Epithelial cell of esophagus (primary cell): ENCODE measurements around the gene DCLK2.

ENCODE experiments used
- DNase-seq: peaks from one replicate; pipeline ENCODE4 v3.0.0; 2010; ENCODE audit warnings: low read depth
- H3K4me3 ChIP-seq: 2 replicates; pipeline ENCODE4 v1.5.1; 2011; ENCODE audit warnings: mild to moderate bottlenecking, low read length, control low read depth
- CTCF ChIP-seq: IDR thresholded peaks from 2 replicates; pipeline ENCODE4 v1.5.1; 2011; ENCODE audit warnings: low read depth, mild to moderate bottlenecking, low read length, control low read depth, inconsistent platforms; ENCODE audit not compliant: insufficient read depth; ENCODE audit errors: missing control alignments

Gene DCLK2

GRCh38 chr4:150280081-150280895 is 202.0 kb downstream of the DCLK2 start:
- no peak for TF ChIP-seq CTCF
- no peak overlapping the region for H3K4me3 ChIP-seq
- DNase-seq = peak; percentile 91

- H3K4me3 ChIP-seq = no peak overlapping the region
- no peak for TF ChIP-seq CTCF
- no peak for DNase-seq
Measured at GRCh38 chr4:150280975-150281374, 202.7 kb downstream of the DCLK2 start.

- DNase-seq = no peak
- no peak overlapping the region for H3K4me3 ChIP-seq
- TF ChIP-seq CTCF = no peak
Measured at GRCh38 chr4:150283689-150284088, 205.4 kb downstream of the DCLK2 start.

- DNase-seq = no peak
- TF ChIP-seq CTCF = no peak
- H3K4me3 ChIP-seq = no peak overlapping the region
Measured at GRCh38 chr4:150286656-150287055, 208.4 kb downstream of the DCLK2 start.

- DNase-seq = no peak
- H3K4me3 ChIP-seq = no peak overlapping the region
- no peak for TF ChIP-seq CTCF
Measured at GRCh38 chr4:150289198-150289597, 211.0 kb downstream of the DCLK2 start.

GRCh38 chr4:150289881-150290280 is 211.6 kb downstream of the DCLK2 start:
- no peak overlapping the region for H3K4me3 ChIP-seq
- TF ChIP-seq CTCF = no peak
- DNase-seq = no peak

GRCh38 chr4:150297861-150298474 is 219.7 kb downstream of the DCLK2 start:
- TF ChIP-seq CTCF = peak; percentile 70
- no peak overlapping the region for H3K4me3 ChIP-seq
- DNase-seq = peak; percentile 69
